GM18858 (cell line): ENCODE data around the gene UCP2.

Source experiments
- ATAC-seq: cut with Tn5 transposase; IDR thresholded peaks from one replicate; pipeline ENCODE4 v1.9.1; 2021; ENCODE audit not compliant: unreplicated experiment

UCP2 gene

DNA sequence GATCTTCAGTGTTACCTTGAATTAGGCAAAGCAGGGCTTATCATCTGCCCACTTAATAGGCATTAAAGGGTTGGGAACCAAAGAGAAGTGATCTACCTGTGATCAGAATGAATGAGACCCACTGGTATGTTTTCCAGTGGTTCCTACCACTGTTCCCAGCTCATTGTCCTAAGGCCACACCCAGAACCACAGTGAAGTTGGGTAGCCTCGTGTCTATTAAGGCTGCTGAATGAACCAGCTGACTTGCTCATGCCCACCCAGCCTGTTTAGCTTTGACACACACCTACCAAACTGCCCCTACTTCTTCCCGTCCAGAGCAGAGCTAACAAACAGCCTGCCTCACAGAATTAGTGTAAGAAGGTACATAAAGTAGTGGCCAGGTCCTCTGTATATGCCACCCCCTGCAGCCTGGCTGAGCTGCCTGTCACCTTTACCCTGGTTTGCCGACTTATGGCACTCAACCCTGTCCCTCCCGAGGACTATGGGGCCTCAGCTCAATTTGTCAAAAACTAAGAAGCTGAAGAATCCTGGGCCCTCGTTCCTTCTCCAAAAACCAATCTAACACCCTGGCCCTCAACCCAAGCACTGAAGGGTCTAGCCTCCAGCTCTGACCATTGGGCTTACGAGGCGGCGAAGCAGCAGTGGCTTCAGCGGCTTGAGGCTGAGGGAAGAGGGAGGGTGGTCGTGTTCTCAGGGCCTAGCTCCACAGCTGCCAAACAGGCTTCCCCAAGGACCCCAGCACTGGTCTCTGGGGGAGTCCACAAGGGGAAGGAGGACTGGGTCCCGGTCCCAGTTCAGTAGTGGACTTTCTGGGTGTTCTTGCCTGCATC lies 9.8 kb downstream of the UCP2 start:
- no peak for ATAC-seq

- no peak for ATAC-seq
Observed at GRCh38 chr11:73972187-73972586, 10.5 kb downstream of the UCP2 start.

DNA sequence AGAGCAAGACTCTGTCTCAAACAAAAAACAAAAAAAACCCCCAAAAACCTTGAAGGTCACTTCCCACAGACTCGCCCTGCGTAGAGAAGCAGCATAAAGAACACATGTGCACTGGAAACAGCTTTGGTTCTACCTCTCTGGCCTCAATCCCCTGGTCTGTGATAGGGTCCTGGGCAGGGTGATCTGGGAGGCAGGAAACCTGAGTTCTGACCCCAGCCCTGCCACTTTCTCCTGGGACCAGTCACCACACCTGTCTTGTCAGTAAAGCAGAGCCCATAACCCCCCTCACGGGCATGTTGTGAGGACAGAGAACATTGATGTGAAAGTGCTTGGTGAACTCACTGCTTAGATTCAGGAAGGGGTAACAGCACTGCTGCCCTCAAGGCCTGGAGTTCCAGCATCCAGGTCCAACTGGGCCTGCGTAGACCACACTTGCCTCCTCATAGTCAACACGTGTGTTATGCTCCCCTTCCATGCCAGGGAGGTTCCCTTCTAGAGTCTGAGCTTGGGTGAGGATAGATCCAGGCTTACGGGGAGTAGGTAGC lies 11.4 kb downstream of the UCP2 start:
- ATAC-seq, result no peak

DNA sequence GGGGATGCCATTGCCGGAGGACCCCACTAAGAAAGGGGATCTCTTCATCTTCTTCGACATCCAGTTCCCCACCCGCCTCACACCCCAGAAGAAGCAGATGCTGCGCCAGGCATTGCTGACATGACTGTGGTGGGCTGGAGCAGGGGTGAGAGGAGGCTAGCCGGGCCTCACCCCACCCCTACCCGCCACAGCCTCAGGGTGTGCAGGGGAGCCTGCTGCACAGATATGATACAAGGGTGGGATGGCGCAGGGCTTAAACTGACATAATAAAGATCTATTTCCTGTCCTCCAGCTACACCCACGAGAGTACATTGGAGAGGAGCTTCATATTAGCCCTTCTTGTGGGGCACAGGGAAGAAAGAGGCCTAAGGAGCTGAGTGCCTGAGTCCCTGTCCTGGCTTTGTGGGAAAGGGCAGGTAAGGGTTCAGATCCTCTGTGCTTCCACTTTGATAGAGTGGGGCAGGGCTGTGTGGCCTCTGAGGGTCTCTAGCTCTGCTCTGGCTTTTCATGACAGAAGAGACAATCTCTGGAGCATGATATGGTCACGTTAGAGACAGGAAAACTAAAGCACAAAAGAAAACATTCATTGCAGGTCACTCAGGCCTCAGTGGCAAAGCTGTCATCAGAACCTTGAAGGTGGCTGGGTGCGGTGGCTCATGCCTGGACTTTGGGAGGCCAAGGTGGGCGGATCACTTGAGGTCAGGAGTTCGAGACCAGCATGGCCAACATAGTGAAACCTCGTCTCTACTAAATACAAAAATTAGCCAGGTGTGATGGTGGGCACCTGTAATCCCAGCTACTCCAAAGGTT lies 12.4 kb downstream of the UCP2 start:
- no peak for ATAC-seq

DNA sequence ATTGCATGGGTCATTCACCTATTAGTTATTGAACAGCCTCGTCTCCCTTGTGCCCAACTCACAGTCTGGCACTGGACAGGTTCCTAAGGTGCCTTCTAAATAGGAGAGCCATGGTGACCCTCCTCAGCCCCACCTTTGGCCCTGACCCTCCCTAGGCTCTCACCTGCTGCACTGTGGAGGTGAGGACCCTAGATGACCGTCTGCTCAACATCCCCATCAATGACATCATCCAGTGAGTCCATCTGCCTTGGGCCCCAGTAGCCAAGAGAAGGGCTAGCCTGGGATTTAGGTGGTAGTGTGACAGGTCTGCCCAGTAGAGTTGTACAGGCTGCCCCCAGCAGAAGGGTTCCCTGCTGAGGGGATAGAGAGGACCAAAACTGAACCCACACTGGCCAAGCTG lies 13.6 kb downstream of the UCP2 start:
- ATAC-seq, result no peak

DNA sequence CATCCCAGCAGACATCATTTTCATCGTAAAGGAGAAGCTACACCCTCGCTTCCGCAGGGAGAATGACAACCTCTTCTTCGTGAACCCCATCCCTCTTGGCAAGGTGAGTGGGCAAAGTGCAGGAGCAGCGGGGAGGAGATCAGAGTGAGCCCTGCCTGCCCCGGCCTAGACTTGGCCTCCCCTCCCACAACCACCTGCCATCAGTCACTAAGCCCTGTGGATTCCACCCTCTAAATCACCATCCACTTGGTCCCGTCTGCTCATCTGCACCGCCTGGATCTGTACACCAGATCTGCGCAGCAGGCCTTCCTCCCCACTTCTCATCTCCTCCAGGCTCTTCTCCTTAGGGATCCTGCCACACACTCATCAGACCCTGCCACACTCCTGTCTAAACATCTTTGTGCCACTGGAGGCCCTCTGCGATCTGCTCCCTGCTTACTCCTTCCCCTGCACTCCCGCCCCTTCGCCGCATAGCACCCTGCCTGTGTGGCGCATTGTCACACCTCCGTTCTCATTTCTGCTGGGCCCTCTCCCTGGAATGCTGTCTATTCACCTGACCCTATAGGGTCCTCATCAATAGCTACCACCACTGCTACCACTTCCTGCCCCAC lies 14.2 kb downstream of the UCP2 start:
- no peak for ATAC-seq

DNA sequence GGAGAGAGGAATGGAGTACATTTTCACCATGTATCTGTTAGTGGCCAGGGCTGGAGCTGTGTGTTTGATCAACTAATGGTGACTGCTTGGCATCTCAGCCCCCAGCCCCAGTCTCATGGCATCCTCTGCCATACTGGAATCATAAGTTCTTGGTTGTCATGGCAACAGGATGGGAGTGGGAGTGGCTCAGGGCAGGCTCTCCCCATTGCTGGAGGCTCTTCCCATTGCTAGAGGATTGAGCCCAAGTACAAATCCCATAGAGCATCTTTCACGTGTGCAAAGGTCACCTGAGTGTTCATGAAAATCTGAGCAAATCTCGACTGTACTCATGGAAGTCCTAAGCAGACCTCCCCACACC lies 16.9 kb downstream of the UCP2 start:
- ATAC-seq, result no peak

DNA sequence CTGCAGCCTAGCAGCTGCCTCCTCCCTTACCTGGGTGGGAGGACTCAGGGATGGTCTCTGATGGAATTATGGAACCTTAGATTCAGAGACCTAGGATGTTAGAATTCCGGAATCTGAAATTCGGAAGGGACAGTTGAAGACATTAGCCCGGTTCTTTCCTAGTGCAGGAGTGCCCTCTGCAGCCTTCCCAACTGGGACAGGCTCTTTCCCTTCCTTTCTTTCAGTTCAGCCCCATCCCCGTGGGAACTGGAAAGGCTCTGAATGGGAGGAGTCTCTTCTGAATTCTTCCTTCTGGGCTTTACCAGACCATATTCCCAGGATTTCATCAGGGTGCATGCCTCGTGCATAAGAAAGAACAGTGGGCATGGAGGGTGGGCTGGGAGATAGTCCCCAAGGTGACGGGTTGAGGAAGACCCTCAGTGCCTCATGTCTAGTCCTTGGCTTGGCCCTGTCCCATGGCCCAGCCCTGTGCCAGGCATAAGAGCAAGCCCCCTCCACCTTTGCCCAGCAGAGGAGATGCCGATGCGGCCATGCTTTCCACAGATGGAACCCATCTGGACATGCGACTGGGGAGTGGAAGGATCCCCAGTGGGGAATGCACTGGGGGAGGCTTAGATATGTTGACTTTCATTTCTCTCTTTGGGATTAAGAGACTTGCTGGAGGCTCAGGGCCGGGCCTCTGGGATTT lies 17.4 kb downstream of the UCP2 start:
- ATAC-seq, result no peak

DNA sequence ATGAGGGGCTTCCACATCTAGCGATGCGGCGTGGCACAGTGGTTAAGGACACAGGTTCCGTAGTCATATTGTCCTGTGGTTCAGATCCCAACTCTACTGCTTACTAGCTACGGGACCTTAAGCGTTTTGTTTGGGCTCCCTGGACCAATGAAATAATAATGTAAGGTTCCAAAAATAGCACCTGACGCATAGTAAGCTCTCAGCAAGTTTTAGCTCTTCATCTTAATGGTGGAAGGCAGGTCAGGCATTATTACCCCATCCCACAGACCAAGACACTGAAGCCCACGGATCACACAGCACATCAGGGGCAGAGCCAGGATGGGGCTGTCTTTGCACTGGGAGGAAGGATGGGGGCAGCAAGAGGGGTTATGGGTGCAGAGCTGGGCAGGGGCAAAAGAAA lies 18.8 kb downstream of the UCP2 start:
- ATAC-seq, result no peak

DNA sequence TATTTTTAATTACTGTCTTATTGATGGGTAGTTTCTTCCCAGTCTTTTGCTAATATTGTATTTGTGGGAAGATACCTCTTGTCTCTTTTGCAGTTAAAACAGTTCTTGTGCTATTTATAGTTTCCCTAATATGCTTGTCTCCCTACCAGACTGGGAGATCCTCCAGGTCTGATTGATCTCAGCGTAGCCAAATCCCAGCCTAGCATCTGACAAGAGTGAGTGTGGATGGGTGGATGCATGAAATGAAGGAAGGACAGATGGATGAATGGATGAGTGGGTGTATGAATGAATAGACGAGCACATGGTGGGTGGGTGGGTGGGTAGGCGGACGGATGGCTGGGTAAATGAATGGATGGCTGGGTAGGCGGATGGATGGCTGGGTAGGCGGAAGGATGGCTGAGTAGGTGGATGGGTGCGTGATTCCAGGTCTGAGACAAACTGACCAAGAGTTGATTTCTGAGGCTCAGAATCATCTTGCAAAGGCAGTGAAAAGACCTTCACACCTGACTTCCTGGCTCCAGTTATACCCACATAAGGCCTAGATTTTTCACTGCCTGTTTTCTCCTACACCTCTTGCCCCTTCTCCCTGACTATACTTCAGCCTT lies 20.4 kb downstream of the UCP2 start:
- ATAC-seq, result no peak

DNA sequence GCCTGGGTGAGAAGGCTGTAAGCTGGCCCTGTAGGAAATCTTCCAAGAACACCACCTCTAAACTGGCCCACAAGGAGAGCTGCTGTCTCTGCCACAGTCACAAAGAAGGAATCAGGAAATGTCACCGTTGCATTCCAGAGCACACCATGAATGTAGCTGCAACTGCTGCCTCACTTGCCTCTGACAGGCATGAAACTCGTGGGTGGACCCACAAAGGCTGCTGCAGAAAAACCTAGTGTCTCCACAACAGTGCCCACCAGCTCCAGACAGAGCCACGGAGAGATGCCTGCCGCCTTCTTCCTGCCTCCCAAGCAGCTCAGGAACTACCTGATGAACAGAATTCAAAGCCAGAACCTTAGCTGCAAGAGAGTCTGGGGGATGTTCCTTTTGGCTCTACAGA lies 21.3 kb downstream of the UCP2 start:
- ATAC-seq, result no peak

- ATAC-seq, result no peak
Observed at GRCh38 chr11:73958521-73959141, 24.0 kb downstream of the UCP2 start.

DNA sequence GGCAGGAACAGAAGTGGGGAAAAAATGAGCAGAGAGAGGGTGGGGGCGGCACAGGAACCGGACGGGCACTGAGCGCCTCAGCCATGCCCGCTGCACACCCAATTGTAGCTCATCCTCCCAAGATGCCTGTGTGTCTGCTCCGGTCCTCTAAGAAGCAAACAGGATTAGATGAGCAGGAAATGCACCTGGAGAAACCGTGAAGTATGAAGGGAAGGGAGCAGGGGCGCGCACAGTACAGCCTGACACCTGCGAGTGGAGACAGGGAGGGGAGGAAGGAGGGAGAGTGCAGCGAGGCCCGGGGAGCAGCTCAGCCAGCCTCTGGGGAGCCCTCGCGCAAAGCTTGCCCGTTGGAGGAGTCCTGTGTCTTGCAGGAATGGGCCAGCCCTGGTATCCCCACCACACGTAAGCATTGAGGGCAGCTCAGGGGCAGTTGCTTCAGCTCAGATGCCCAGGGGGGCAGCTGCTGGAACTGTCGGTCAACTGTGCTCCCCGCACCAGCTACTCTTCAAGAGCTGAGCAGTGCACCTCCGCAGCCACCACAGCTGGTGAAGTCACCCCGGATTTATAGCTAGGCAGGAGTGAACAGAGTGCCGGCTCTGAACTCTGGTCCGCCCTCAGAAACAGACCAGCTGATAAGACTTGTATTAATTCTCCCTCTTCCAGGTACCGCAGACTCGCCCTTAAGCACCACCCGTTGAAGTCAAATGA lies 24.8 kb downstream of the UCP2 start:
- no peak for ATAC-seq

GRCh38 chr11:73956876-73957653 lies 25.6 kb downstream of the UCP2 start:
- no peak for ATAC-seq

DNA sequence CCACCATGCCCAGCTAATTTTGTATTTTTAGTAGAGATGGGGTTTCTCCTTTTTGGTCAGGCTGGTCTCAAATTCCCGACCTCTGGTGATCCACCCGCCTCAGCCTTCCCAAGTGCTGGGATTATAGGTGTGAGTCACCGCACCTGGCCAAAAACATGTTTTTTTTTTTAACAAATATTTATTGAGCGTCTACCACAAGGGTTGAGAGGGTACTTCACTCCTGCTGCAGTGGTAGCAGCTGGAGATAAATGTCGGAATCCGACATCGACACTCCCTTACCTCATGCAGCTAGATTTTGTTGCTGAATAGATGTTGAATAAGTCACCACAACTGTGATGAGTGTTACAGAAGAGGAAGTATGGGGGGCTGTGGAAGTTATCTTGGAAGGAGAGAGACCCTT lies 30.8 kb downstream of the UCP2 start:
- ATAC-seq, result no peak

GRCh38 chr11:73950869-73951710 lies 31.6 kb downstream of the UCP2 start, which contains the start of gene DNAJB13:
DNAJB13 (plus strand) TSS chr11:73951026; CDS start chr11:73951070, 44 bp downstream.
- peak; percentile 71 for ATAC-seq

- no peak for ATAC-seq
Observed at GRCh38 chr11:73949912-73950311, 32.7 kb downstream of the UCP2 start.

- ATAC-seq, result no peak
Observed at GRCh38 chr11:73949246-73949645, 33.4 kb downstream of the UCP2 start.
